Measurements from ENCODE around the gene FSHR.

Gene FSHR

GRCh38 chr2:49053156-49053555 is 101.2 kb downstream of the FSHR start:
- no peak for TF ChIP-seq CTCF (conservative IDR thresholded peaks at IDR 0.05)
- no peak for TF ChIP-seq ZFX (IDR thresholded peaks at IDR 0.05)
- H3K27ac ChIP-seq, result no peak overlapping the region

- no peak overlapping the region for H3K27ac ChIP-seq
- TF ChIP-seq ZFX (IDR thresholded peaks at IDR 0.05) (no peak), CTCF (conservative IDR thresholded peaks at IDR 0.05) (no peak)
Measured at GRCh38 chr2:49050265-49050664, 104.0 kb downstream of the FSHR start.

- no peak for TF ChIP-seq ZFX (IDR thresholded peaks at IDR 0.05)
- no peak for TF ChIP-seq CTCF (conservative IDR thresholded peaks at IDR 0.05)
- H3K27ac ChIP-seq, result no peak overlapping the region
Measured at GRCh38 chr2:49049161-49049560, 105.2 kb downstream of the FSHR start.

GRCh38 chr2:49045083-49045482 is 109.2 kb downstream of the FSHR start:
- no peak overlapping the region for H3K27ac ChIP-seq
- TF ChIP-seq ZFX (IDR thresholded peaks at IDR 0.05) (no peak), CTCF (conservative IDR thresholded peaks at IDR 0.05) (no peak)

GRCh38 chr2:49044350-49045079 is 109.8 kb downstream of the FSHR start:
- no peak for TF ChIP-seq CTCF (conservative IDR thresholded peaks at IDR 0.05)
- TF ChIP-seq ZFX (IDR thresholded peaks at IDR 0.05), result no peak

GRCh38 chr2:49043405-49043982 is 110.8 kb downstream of the FSHR start:
- H3K27ac ChIP-seq, result no peak overlapping the region
- TF ChIP-seq CTCF (conservative IDR thresholded peaks at IDR 0.05) (no peak), ZFX (IDR thresholded peaks at IDR 0.05) (no peak)

More at GRCh38 chr2:49044350-49045079, 109.8 kb downstream of the FSHR start:
- no peak overlapping the region for H3K27ac ChIP-seq

GRCh38 chr2:49042488-49042887 is 111.8 kb downstream of the FSHR start:
- H3K27ac ChIP-seq, result no peak overlapping the region
- TF ChIP-seq ZFX (IDR thresholded peaks at IDR 0.05) (no peak), CTCF (conservative IDR thresholded peaks at IDR 0.05) (no peak)
